Astrocyte (in vitro differentiated cells and primary cell): ENCODE measurements around the gene AMPH. TPM values are rescaled to one million over a fixed set of nuclear protein-coding genes. Genes with fewer than 3 reads are reported as not detected.

Experiments
- DNase-seq: peaks from one replicate; pipeline ENCODE4 v3.0.0-alpha.2; 2010; ENCODE audit warnings: low read depth
- FAIRE-seq: peaks from 2 replicates; lab custom pipeline; 2011; peaks lifted over from hg19 to GRCh38; lab: Jason Lieb, UNC
- H2AFZ ChIP-seq: 2 replicates; pipeline ENCODE4 v1.6.0; 2012; ENCODE audit warnings: low read depth, low read length, inconsistent platforms
- H3K27ac ChIP-seq: 2 replicates; pipeline ENCODE4 v1.5.1; 2011; ENCODE audit warnings: low read depth, low read length, inconsistent platforms
- H3K27me3 ChIP-seq: 2 replicates; pipeline ENCODE4 v1.6.0; 2011; ENCODE audit warnings: low read length, inconsistent platforms; ENCODE audit not compliant: insufficient read depth
- H3K36me3 ChIP-seq: 2 replicates; pipeline ENCODE4 v1.5.1; 2011; ENCODE audit warnings: low read length, inconsistent platforms; ENCODE audit not compliant: insufficient read depth
- H3K4me1 ChIP-seq: 2 replicates; pipeline ENCODE4 v1.5.1; 2011; ENCODE audit warnings: low read length, inconsistent platforms; ENCODE audit not compliant: insufficient read depth
- H3K4me2 ChIP-seq: 2 replicates; pipeline ENCODE4 v1.6.0; 2012; ENCODE audit warnings: low read length, inconsistent platforms
- H3K4me3 ChIP-seq: 2 replicates; pipeline ENCODE4 v1.5.1; 2011; ENCODE audit warnings: low read depth, mild to moderate bottlenecking, low read length, inconsistent platforms; ENCODE audit not compliant: insufficient read depth
- H3K79me2 ChIP-seq: 2 replicates; pipeline ENCODE4 v1.6.0; 2012; ENCODE audit warnings: mild to moderate bottlenecking, low read length, inconsistent platforms; ENCODE audit not compliant: insufficient read depth
- H3K9ac ChIP-seq: 2 replicates; pipeline ENCODE4 v1.6.0; 2012; ENCODE audit warnings: mild to moderate bottlenecking, low read length, inconsistent platforms
- H3K9me3 ChIP-seq: 2 replicates; pipeline ENCODE4 v1.5.1; 2012; ENCODE audit warnings: low read depth, mild to moderate bottlenecking, low read length, inconsistent platforms; ENCODE audit not compliant: insufficient read depth
- H4K20me1 ChIP-seq: 2 replicates; pipeline ENCODE4 v1.6.0; 2012; ENCODE audit warnings: low read length, inconsistent platforms; ENCODE audit not compliant: insufficient read depth
- H3K27ac Mint-ChIP-seq: one replicate; pipeline ENCODE4 v1.8.0; 2021; ENCODE audit warnings: mild to moderate bottlenecking, mixed read lengths; ENCODE audit not compliant: unreplicated experiment
- H3K27me3 Mint-ChIP-seq: one replicate; pipeline ENCODE4 v1.8.0; 2021; ENCODE audit warnings: low read depth, mixed read lengths; ENCODE audit not compliant: unreplicated experiment
- H3K36me3 Mint-ChIP-seq: one replicate; pipeline ENCODE4 v1.8.0; 2021; ENCODE audit warnings: low read depth, mixed read lengths; ENCODE audit not compliant: unreplicated experiment
- H3K4me1 Mint-ChIP-seq: one replicate; pipeline ENCODE4 v1.8.0; 2021; ENCODE audit warnings: low read depth, mixed read lengths; ENCODE audit not compliant: unreplicated experiment
- H3K4me3 Mint-ChIP-seq: one replicate; pipeline ENCODE4 v1.8.0; 2021; ENCODE audit warnings: mild to moderate bottlenecking, moderate library complexity, mixed read lengths; ENCODE audit not compliant: unreplicated experiment
- H3K9me3 Mint-ChIP-seq: one replicate; pipeline ENCODE4 v1.8.0; 2021; ENCODE audit warnings: mild to moderate bottlenecking, mixed read lengths; ENCODE audit not compliant: unreplicated experiment
- CTCF ChIP-seq: IDR thresholded peaks from 2 replicates; pipeline ENCODE4 v1.5.1; 2011; ENCODE audit warnings: low read depth, mild to moderate bottlenecking, inconsistent platforms, low read length, moderate library complexity; ENCODE audit not compliant: insufficient read depth
- EZH2 ChIP-seq: IDR thresholded peaks from 2 replicates; pipeline ENCODE4 v1.6.1; 2012; ENCODE audit warnings: mild to moderate bottlenecking, low read length, inconsistent platforms; ENCODE audit not compliant: insufficient read depth
- total RNA-seq: library from RNA; stranded (reverse); gene quantifications from 2 replicates; pipeline ENCODE4 v1.2.1, GENCODE V29; 2021

AMPH gene
- total RNA-seq, 1 donor from 2014 or later: 2.9 TPM

GRCh38 chr7:38506756-38507155 is 124.4 kb downstream of the AMPH start:
- H2AFZ ChIP-seq: no peak overlapping the region
- Mint-ChIP-seq H3K36me3 (no peaks in the 10 kb centered on the region), H3K27ac (no peak overlapping the region), H3K9me3 (no peaks in the 10 kb centered on the region), H3K4me1 (peaks cover 7% of the 10 kb centered on the region), H3K27me3 (peaks cover 2% of the 10 kb centered on the region), H3K4me3 (no peak overlapping the region)
- no peaks in the 10 kb centered on the region for H3K4me1 ChIP-seq
- no peaks in the 10 kb centered on the region for H3K79me2 ChIP-seq
- H3K27ac ChIP-seq: no peak overlapping the region
- peak; percentile 80 for FAIRE-seq
- no peaks in the 10 kb centered on the region for H4K20me1 ChIP-seq
- H3K9ac ChIP-seq: no peak overlapping the region
- no peaks in the 10 kb centered on the region for H3K36me3 ChIP-seq
- H3K27me3 ChIP-seq: no peaks in the 10 kb centered on the region
- DNase-seq: peak; percentile 27
- no peak for TF ChIP-seq EZH2
- TF ChIP-seq CTCF: no peak
- H3K4me2 ChIP-seq: no peak overlapping the region
- no peaks in the 10 kb centered on the region for H3K9me3 ChIP-seq
- no peak overlapping the region for H3K4me3 ChIP-seq

- peaks cover 2% of the 10 kb centered on the region for H3K27me3 Mint-ChIP-seq
- no peak overlapping the region for H3K27ac Mint-ChIP-seq
- no peak for DNase-seq
- no peak for TF ChIP-seq EZH2
- no peak for TF ChIP-seq CTCF
- H3K4me3 Mint-ChIP-seq: no peak overlapping the region
- no peaks in the 10 kb centered on the region for H4K20me1 ChIP-seq
- FAIRE-seq: no peak
- H2AFZ ChIP-seq: no peak overlapping the region
- H3K9me3 ChIP-seq: no peaks in the 10 kb centered on the region
- no peak overlapping the region for H3K27ac ChIP-seq
- H3K9ac ChIP-seq: no peak overlapping the region
- no peaks in the 10 kb centered on the region for H3K36me3 Mint-ChIP-seq
- no peaks in the 10 kb centered on the region for H3K9me3 Mint-ChIP-seq
- no peak overlapping the region for H3K4me2 ChIP-seq
- H3K79me2 ChIP-seq: no peaks in the 10 kb centered on the region
- H3K4me1 Mint-ChIP-seq: peaks cover 7% of the 10 kb centered on the region
- no peaks in the 10 kb centered on the region for H3K4me1 ChIP-seq
- no peaks in the 10 kb centered on the region for H3K27me3 ChIP-seq
- H3K4me3 ChIP-seq: no peak overlapping the region
- no peaks in the 10 kb centered on the region for H3K36me3 ChIP-seq
Measured at GRCh38 chr7:38506004-38506403, 125.2 kb downstream of the AMPH start.

GRCh38 chr7:38504684-38505083 is 126.5 kb downstream of the AMPH start:
- DNase-seq (no peak), FAIRE-seq (no peak)
- Histone ChIP-seq H3K9me3 (no peaks in the 10 kb centered on the region), H3K4me2 (no peak overlapping the region), H3K36me3 (no peaks in the 10 kb centered on the region), H4K20me1 (no peaks in the 10 kb centered on the region), H3K27ac (no peak overlapping the region), H3K9ac (no peak overlapping the region), H3K4me1 (no peaks in the 10 kb centered on the region), H3K4me3 (no peak overlapping the region), H2AFZ (no peak overlapping the region), H3K79me2 (no peaks in the 10 kb centered on the region), H3K27me3 (no peaks in the 10 kb centered on the region)
- Mint-ChIP-seq H3K4me3 (no peak overlapping the region), H3K27me3 (no peaks in the 10 kb centered on the region), H3K36me3 (no peaks in the 10 kb centered on the region), H3K4me1 (peaks cover 7% of the 10 kb centered on the region), H3K9me3 (no peaks in the 10 kb centered on the region), H3K27ac (no peak overlapping the region)
- no peak for TF ChIP-seq CTCF
- TF ChIP-seq EZH2: no peak
